Keratinocyte (primary cell): ENCODE results near the gene LIG3.

Experiments
- EZH2 ChIP-seq: IDR thresholded peaks from one replicate; pipeline ENCODE4 v1.6.1; 2012; ENCODE audit warnings: inconsistent platforms, mild to moderate bottlenecking, low read length, moderate library complexity
- TF ChIP-seq, protein P1 (sequence below), 3 experiments: IDR thresholded peaks in 1 of 3; conservative IDR thresholded peaks in 1 of 3; optimal IDR thresholded peaks in 1 of 3; 2 replicates in 2 of 3; 3 replicates in 1 of 3; pipeline versions ENCODE3 to v1.5.1; 2011; ENCODE audit warnings: low read length in 3 of 3, mild to moderate bottlenecking in 3 of 3, moderate library complexity in 2 of 3, control low read depth in 1 of 3, inconsistent platforms in 1 of 3; ENCODE audit not compliant: insufficient read depth in 2 of 3; ENCODE audit errors: extremely low read depth in 1 of 3

DNA sequence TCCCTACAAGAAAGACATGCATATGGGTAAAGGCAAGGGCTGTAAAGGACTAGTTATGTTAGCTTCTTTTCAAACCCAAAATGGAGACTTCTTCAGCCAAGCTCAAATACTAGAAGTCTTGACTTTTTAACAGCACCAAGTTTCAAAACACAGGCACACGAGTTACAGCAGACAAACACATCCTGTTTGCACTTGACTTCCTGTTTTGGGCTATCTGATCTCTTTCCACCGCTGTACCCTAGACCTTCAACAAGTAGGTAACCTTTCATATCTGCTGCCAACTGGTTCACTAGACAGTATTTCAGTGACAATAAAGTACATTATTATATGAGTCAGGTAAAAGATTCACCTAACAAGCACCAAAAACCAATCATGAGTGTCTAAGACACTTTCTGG is 70.9 kb downstream of the LIG3 start:
- TF ChIP-seq, protein P1, sequence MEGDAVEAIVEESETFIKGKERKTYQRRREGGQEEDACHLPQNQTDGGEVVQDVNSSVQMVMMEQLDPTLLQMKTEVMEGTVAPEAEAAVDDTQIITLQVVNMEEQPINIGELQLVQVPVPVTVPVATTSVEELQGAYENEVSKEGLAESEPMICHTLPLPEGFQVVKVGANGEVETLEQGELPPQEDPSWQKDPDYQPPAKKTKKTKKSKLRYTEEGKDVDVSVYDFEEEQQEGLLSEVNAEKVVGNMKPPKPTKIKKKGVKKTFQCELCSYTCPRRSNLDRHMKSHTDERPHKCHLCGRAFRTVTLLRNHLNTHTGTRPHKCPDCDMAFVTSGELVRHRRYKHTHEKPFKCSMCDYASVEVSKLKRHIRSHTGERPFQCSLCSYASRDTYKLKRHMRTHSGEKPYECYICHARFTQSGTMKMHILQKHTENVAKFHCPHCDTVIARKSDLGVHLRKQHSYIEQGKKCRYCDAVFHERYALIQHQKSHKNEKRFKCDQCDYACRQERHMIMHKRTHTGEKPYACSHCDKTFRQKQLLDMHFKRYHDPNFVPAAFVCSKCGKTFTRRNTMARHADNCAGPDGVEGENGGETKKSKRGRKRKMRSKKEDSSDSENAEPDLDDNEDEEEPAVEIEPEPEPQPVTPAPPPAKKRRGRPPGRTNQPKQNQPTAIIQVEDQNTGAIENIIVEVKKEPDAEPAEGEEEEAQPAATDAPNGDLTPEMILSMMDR (optimal IDR thresholded peaks at IDR 0.05 in 1 of 3, IDR thresholded peaks at IDR 0.05 in 1 of 3, conservative IDR thresholded peaks at IDR 0.05 in 1 of 3; ENCODE audit: extremely low read depth in 1 of 3, insufficient read depth in 2 of 3, low read length in 3 of 3): no peak
- TF ChIP-seq EZH2: no peak
